Forelimb muscle (tissue), 1 donor: ENCODE data around the gene YWHAB. TPM values are rescaled to one million over a fixed set of nuclear protein-coding genes. Genes with fewer than 3 reads are reported as not detected.
"Not testable (repeated sequence)": the region's sequence is repeated elsewhere in the genome, so short reads cannot be mapped to it uniquely, and the experiment has no call there.

Experiments used
- DNase-seq: peaks from one replicate; pipeline ENCODE4 v3.0.0-alpha.2; 2013; ENCODE audit warnings: low read depth
- polyA plus RNA-seq: library from polyadenylated mRNA; unstranded; fragments of 120-200 nt; gene quantifications from one replicate; pipeline ENCODE4 v1.2.1, GENCODE V29; 2013; ENCODE audit not compliant: insufficient read length

YWHAB gene
- polyA plus RNA-seq, 1 donor = 91.6 TPM

GRCh38 chr20:44866703-44867335 is 18.7 kb upstream of the YWHAB start:
- no peak for DNase-seq

DNA sequence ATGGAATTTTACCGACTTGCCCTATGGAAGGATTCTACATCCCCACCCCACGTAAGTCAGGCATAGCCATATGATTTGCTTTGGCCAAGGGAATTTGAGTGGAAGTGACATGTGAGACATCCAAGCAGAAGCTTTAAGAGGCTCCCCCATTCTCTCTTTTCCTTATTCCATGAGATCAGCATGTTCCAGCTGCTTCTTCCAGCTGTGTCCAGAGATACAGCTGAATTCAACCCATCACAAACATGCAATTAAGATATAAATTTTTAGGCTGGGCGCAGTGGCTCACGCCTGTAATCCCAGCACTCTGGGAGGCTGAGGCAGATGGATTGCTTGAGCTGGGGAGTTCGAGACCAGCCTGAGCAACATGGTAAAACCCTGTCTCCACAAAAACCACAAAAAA is 16.0 kb upstream of the YWHAB start:
- no peak for DNase-seq

DNA sequence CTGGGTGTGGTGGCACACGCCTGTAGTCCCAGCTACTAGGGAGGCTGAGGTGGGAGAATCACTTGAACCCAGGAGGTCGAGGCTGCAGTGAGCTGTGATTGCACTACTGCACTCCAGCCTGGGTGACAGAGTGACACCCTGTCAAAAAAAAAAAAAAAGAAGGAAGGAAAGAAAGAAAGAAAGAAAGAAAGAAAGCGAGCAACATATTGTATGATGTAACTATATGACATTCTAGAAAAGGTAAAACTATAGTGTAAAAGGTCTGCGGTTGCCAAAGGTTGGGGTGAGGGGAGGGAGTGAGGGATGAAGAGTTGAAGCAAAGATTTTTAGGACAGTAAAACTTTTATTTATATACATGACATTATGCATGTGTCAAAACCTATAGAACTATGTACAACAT is 3.1 kb upstream of the YWHAB start:
- DNase-seq = not testable (repeated sequence)

GRCh38 chr20:44883214-44883902 is 2.1 kb upstream of the YWHAB start:
- DNase-seq = no peak

DNA sequence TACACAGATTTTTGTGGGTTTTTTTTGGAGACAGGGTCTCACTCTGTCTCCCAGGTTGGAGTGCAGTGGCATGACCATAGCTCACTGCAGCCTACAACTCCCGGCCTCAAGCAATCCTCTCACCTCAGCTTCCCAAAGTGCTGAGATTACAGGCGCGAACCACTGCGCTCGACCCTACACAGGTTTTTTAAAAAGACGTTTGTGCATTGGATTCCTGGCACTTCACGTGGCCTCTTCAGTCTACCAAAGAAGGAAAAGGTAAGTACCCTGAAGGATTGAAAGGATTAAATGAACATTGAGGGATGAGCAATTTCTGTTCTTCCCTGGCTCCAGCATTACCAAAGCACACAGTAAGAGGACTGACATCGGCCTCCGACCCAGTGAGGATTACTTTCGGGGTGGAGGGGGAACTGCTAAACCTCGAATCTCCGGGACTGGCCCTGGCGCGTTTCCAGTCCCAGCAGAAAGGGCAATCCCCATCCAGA is 556 bp upstream of the YWHAB start:
- DNase-seq = no peak

DNA sequence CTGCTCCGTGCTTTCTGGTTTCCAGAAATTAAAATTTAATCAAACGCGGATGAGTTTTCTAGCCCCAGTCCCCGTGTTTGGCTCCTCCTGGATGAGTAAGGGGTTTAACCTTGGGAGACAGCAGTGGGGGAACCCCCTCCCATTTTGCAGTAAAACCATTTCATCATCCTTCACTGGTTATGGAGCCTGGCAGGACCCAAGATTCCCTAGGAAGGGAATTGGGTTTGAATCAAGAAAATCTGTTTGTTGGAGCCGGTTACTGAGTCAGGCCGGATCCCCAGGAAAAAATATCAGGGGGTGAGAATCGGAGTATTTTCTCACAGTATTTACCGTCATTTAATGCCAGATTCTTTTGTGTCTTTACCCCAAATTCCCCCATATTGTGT is 754 bp downstream of the YWHAB start:
- no peak for DNase-seq

DNA sequence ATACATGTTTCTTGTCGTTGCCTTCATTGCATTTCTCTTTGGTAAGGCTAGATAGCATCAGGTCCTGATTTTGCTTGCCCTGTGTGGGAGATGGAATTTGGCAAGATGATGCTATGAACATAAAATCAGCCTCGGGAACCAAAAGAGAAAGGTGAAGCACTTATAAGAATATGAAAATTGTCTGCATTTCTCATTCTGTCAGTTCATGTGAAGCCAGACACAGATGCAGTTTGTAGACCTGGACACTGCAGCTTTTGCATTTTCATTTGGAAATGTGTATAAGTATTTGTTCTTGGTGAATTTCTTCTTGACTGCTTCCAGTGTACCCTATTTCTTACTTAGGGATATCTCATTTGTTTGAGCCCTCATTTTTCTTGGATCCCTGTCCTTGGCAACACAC is 1.3 kb downstream of the YWHAB start:
- no peak for DNase-seq

GRCh38 chr20:44887466-44887865 is 2.0 kb downstream of the YWHAB start:
- DNase-seq = no peak

- no peak for DNase-seq
Measured at GRCh38 chr20:44888226-44889103, 3.0 kb downstream of the YWHAB start.

GRCh38 chr20:44891826-44892225 is 6.3 kb downstream of the YWHAB start:
- no peak for DNase-seq

- no peak for DNase-seq
Measured at GRCh38 chr20:44894959-44895358, 9.5 kb downstream of the YWHAB start.

DNA sequence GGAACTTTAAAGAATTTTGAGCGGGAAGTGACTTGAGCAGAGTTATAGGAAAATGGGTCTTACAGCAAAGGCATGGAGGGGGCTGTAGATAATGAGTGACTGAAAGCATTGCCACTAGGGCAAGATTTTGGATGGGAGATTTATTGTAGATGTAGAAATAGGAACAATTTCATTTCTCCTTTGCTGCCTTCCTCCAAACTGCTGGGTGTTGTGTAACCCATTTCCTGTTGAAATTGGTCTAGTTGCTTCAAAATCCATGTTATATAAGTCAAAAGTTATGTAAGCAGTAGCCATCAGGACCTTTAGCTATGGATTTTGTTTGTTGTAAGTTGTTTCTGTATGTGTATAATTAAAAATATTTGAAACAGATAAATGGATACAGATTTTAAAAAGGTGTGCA is 11.1 kb downstream of the YWHAB start:
- DNase-seq = no peak

- DNase-seq = no peak
Measured at GRCh38 chr20:44897133-44897532, 11.6 kb downstream of the YWHAB start.

GRCh38 chr20:44900231-44900854 is 14.8 kb downstream of the YWHAB start:
- no peak for DNase-seq

GRCh38 chr20:44901974-44902373 is 16.5 kb downstream of the YWHAB start:
- no peak for DNase-seq

DNA sequence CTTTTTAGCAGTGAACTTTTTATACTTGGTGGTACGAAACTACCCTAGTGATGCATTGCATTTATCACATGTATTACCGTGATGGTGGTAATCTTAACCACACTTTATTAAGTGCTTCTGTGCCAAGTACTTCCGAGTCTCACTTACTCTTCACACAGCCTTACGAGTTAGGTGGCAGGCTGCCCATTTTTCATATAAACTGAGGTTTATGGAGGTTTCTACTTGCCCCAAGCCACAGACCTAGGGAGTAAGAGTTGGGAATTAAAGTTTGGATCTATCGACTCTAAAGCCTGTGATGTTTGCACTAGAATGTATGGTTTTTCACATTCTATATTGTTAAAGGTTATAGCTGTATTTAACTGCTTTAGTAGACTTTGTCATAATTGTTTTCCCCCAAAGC is 18.9 kb downstream of the YWHAB start:
- DNase-seq = no peak

GRCh38 chr20:44908987-44909871 is 23.7 kb downstream of the YWHAB start:
- DNase-seq = no peak

- DNase-seq = no peak
Measured at GRCh38 chr20:44909872-44910689, 24.6 kb downstream of the YWHAB start, which contains the start of gene PABPC1L. TSS of gene PABPC1L (plus strand) at chr20:44910060. CDS start at chr20:44910144, 84 bp downstream.

DNA sequence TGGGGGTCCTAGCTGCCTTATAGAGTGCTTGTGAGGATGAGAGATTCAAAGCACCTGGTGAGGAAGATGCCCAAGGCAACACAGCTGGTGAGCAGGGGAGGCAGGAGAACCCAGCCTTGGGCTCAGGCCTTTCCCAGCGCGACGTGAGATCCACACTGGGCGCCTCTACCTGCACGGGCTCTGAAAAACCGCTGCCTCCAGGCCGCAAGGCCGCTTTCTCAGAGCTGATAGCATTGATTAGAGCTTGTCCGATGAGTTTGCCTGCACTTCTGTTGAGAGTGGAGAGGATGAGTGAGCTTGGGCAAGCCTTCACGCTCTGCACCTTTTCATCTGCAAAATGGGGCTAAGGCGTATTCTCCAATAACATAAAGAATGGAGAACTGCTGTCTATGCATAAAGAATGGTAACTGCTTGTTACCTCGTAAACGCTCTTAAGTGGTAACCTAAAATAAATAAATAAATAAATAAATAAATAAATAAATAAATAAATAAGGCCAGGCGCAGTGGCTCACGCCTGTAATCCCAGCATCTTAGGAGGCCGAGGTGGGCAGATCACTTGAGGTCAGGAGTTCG is 25.3 kb downstream of the YWHAB start:
- DNase-seq = no peak
